Measurements from ENCODE around the gene PFDN5.
A peak's percentile ranks its signal among the peaks of the same experiment; 100 is the strongest.
"Not testable (repeated sequence)": the region's sequence is repeated elsewhere in the genome, so short reads cannot be mapped to it uniquely, and the experiment has no call there.

PFDN5 gene

GRCh38 chr12:53287741-53288216 is 7.6 kb upstream of the PFDN5 start:
- DNase-seq (ENCODE audit: low read depth), result no peak

GRCh38 chr12:53288322-53288721 is 7.0 kb upstream of the PFDN5 start:
- no peak for DNase-seq (ENCODE audit: low read depth)

- DNase-seq (ENCODE audit: low read depth), result no peak
These were observed 5.5 kb upstream of the PFDN5 start for GRCh38 chr12:53289891-53290290.

GRCh38 chr12:53290661-53291060 is 4.7 kb upstream of the PFDN5 start:
- no peak for DNase-seq (ENCODE audit: low read depth)

GRCh38 chr12:53292426-53292825 is 2.9 kb upstream of the PFDN5 start:
- no peak for DNase-seq (ENCODE audit: low read depth)

GRCh38 chr12:53295891-53296219 is 513 bp downstream of the PFDN5 start:
- DNase-seq (ENCODE audit: low read depth), result no peak

GRCh38 chr12:53297106-53297505 is 1.8 kb downstream of the PFDN5 start:
- not testable (repeated sequence) for DNase-seq (ENCODE audit: low read depth)

GRCh38 chr12:53298164-53298563 is 2.8 kb downstream of the PFDN5 start:
- DNase-seq (ENCODE audit: low read depth), result no peak

- no peak for DNase-seq (ENCODE audit: low read depth)
These were observed 3.7 kb downstream of the PFDN5 start for GRCh38 chr12:53299101-53299453.

- DNase-seq (ENCODE audit: low read depth), result peak; percentile 61
These were observed 4.3 kb downstream of the PFDN5 start, which contains the start of gene MYG1 for GRCh38 chr12:53299454-53300180. Gene MYG1 (plus strand): TSS chr12:53299695. CDS start chr12:53299738, 43 bp downstream.

- no peak for DNase-seq (ENCODE audit: low read depth)
These were observed 4.8 kb downstream of the PFDN5 start for GRCh38 chr12:53300187-53300586.

- no peak for DNase-seq (ENCODE audit: low read depth)
These were observed 7.6 kb downstream of the PFDN5 start for GRCh38 chr12:53302903-53303302.

GRCh38 chr12:53306826-53307225 is 11.5 kb downstream of the PFDN5 start:
- no peak for DNase-seq (ENCODE audit: low read depth)

GRCh38 chr12:53308276-53308675 is 12.9 kb downstream of the PFDN5 start:
- no peak for DNase-seq (ENCODE audit: low read depth)

- no peak for DNase-seq (ENCODE audit: low read depth)
These were observed 18.7 kb downstream of the PFDN5 start for GRCh38 chr12:53313996-53314395.

- DNase-seq (ENCODE audit: low read depth), result no peak
These were observed 25.2 kb downstream of the PFDN5 start for GRCh38 chr12:53320352-53321195.

- no peak for DNase-seq (ENCODE audit: low read depth)
These were observed 28.9 kb downstream of the PFDN5 start for GRCh38 chr12:53324113-53324778.

GRCh38 chr12:53324779-53325510 is 29.6 kb downstream of the PFDN5 start:
- peak; percentile 75 for DNase-seq (ENCODE audit: low read depth)

- no peak for DNase-seq (ENCODE audit: low read depth)
These were observed 30.2 kb downstream of the PFDN5 start for GRCh38 chr12:53325511-53326061.

- DNase-seq (ENCODE audit: low read depth), result no peak
These were observed 31.3 kb downstream of the PFDN5 start for GRCh38 chr12:53326460-53327185.

GRCh38 chr12:53327435-53328042 is 32.2 kb downstream of the PFDN5 start:
- DNase-seq (ENCODE audit: low read depth), result no peak
